GM15510 (cell line): ENCODE measurements around the gene CPA2.

Source experiments
- POLR2A ChIP-seq: IDR thresholded peaks from 3 replicates; pipeline ENCODE4 v1.6.1; 2011; ENCODE audit warnings: borderline replicate concordance; ENCODE audit not compliant: insufficient read length; ENCODE audit errors: extremely low read depth

Gene CPA2

DNA sequence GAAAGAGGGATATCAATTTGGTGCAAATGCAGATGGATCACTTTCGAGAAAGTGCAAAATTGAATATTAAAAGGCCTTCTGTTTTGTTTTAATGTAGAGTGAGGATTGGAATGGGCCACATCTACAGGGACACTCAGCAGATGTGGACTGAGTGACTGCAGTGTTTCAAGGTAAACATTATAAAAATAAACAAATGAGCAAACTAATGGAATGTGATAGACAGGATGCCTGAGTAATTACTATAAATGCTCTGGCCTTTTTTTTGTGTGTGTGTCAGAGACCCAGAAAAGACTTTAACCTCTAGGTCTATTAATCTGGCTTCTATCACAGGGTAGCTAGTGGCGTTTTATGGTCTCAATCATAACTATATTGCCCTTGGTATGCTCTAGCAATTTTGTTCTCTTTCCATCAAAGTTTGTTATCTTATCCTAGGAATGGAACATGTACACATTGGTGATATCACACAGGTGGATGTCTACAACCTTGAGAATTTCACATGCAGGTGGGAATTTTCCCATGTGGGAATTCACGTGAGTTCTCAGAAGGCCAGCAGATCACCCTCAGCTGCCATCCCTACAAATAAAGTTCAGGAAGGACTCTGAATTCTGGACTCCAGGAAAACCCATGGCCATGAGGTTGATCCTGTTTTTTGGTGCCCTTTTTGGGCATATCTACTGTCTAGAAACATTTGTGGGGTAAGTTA, at the start of gene CPA2:
TSS of gene CPA2 (plus strand) at position 606 of the 703 bp plus-strand sequence. CDS start at position 625, 19 bp downstream.
- TF ChIP-seq POLR2A, result no peak

DNA sequence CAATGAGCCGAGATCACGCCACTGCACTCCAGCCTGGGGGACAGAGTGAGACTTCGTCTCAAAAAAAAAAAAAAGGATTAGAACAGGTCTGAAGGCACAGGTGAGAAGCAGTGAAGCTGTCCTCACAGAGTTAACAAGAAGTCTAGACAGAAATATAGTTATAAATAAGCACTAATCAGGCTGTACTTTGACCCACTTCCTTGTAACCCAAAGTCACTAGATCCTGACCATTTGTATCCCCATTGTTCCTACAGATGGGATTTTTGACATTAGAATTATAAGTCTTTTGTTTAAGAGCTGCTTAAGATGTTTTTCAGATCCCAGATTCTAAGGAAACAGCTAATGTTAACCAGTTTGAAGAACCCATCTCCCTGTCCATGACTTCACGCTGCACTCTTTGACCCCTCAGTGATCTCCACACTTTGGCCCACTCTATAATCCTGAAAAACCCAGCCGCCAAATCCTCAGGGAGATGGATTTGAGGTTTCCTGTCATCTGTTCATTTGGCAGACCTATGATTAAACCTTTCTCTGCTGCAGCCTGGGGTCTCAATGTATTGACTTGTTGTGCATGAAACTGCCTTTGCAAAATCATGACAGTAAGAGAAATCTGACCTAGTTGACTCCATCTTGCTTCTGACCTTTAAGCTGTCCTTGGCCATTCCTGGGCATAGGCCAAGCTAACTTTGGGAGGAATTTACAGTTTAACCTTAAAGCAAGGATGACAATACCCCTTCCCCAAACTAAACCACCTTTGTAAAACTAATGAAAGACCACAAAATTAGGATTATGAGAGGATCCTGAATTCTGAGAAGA, 47.6 kb upstream of the CPA2 start:
- TF ChIP-seq POLR2A, result no peak

DNA sequence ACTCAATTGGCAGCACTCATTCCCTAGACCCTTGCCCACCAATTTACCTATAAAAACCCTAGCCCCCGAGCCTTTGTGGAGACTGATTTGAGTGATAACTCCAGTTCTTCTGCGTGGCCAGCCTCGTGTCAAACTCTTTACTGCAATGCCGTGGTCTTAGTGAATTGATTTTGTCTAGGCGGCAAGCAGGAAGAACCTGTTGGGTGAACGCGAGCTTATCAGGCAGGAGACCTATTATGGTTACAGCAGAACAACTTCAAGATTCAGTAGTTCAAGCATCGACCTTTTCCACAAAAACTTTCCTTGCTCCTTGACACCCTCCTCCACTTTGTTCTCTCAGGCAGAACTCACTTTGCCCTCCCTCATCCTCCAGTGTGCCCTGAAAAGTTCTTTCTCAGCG, 46.8 kb upstream of the CPA2 start:
- TF ChIP-seq POLR2A, result no peak

DNA sequence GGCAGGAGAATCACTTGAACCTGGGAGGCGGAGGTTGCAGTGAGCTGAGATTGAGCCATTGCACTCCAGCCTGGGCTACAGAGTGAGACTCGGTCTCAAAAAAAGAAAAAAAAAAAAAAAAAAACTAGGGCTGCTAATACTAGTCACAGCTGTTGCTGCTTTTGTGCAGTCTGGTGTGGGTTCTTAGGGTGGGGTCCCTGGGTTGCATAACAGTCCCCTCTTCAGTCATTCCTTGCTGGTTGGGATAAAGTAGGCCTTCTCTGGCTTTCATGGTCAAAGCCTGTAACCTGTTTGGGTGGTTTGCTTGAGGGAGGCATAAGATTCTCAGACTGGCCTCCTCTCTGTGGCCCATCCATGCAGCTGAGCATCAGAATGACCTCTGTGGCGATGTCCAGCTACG, 44.9 kb upstream of the CPA2 start:
- no peak for TF ChIP-seq POLR2A

DNA sequence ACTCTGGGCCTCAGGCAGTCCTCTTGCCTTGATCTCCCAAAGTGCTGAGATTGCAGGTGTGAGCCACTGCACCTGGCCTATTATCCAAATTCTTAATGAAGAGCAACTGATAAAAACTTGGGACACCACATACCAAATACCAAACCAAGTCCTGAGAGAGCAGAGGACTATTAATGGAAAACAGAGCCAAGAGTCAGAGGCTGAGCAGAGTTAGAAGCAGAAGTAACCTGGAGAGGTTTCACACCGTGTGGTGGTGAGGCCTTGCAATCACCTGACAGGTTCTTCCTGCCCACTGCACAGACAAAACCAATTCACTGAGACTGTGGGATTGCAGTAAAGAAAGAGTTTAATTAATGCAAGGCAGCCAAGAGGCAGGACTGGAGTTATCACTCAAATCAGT, 43.0 kb upstream of the CPA2 start:
- TF ChIP-seq POLR2A, result no peak

DNA sequence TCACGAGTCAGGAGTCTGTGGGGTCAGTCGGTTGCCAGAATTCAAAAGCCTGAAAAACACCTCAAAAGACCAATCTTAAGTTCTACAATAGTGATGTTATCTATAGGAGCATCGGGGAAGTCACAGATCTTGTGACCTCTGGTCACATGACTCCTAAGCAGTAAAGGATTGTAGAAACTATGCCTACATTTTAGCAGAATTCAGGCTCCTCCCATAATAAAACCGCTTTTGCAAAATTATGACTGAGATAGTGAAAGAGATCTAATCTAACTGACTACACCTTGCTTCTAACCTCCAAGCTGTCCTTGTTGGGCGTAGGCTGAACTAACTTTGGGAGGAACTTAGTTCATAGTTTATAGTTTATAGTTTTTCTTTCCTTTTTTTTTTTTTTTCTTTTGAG, 42.5 kb upstream of the CPA2 start:
- TF ChIP-seq POLR2A, result no peak

DNA sequence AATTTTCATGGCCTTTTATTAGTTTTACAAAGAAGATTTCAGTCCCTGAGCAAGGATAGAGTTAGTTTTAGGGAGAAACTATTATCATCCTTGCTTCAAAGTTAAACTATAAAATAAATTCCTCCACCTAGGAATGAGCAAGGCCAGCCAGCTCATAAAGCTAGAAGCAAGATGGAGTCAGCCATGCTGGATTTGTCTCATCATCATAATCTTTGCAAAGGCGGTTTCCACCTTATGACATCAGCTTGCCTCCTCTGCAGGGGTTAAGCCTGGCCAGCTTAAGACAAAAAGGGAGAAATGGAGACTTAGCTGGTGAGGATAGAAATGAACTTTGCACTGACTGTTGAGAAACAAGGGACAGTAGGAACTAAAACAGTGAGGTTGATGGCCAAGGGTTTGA, 40.3 kb upstream of the CPA2 start:
- TF ChIP-seq POLR2A, result no peak

DNA sequence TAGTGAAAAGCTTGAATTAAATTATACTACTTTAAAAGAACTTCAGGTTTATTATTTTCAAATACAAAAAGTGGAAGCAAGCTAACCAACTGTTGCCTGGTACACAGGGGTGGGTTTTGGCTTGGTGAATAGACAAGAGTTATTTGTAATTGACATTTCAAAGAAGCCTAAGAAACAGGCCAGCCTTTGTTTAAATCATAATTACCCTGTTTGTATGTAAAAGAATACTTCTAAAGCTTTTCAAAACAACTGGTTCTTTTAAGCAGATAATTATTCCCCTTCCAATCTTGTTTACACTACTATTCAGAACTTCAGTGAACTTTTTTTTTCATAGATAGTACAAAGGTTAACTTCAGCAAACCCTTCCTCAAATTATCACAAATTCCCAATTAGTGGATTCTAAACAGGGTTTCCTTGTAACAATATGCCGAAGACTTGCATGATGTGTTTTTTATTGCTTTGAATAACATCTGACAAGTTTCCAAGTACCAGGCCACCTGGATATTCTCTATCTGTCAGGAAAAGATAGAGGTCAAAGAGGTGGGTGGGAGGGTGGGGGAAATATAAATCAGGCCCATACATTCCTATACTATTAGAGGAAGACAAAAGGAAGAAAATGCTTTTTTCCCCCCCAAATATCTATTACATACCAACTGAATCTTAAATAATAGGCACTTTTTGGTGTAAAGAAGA, 38.6 kb upstream of the CPA2 start:
- TF ChIP-seq POLR2A, result no peak

DNA sequence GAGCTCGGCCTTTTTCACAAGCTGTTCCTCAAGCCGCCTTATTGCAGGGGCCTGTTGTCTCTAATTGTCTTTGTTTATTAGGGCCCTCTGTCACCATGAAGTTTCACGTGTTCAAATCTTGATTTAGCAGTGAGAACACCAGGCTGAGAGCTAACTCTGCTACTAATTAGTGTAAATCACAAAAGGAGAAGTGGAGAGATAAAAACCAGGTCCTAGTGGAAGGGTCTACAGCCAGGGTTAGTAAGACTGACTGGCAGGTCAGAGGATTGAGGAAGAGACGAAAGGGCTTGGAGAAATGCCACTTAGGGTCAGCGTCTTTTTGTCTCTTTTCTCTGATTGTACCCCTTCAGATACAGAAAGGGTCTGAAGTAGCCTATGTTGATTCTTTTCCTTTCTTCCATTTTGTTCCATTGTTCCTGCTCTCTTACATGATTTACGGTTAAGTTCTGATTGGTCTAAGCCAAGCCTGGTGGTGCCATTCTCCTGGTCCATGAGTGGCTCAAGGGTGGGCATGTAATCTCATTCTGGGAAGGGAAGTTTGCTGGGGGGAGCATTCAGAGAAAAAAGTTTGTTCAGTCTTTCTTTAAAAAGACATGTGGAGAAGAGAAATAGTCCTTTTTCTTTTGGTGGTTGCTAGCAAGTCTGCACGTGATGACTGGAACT, 37.7 kb upstream of the CPA2 start:
- TF ChIP-seq POLR2A, result no peak

DNA sequence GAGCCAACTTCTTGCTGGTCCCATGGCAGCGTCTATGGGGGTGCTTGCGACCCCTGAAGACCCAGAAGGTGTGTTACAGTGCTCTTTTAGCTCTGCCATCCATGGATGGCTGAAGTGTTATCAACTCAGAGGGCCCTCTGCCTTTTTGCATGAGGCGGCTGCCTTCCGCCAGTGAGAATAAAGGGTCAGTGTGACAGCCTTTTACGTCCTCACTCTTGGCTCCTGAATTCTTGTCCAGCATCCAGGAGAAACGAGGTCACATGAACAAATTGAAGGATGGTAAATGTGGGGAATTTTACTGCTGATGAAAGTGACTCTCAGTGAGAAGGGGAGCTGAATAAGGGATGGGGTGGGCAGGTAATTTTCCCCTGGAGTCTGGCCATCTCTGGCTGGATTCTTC, 34.9 kb upstream of the CPA2 start:
- no peak for TF ChIP-seq POLR2A

DNA sequence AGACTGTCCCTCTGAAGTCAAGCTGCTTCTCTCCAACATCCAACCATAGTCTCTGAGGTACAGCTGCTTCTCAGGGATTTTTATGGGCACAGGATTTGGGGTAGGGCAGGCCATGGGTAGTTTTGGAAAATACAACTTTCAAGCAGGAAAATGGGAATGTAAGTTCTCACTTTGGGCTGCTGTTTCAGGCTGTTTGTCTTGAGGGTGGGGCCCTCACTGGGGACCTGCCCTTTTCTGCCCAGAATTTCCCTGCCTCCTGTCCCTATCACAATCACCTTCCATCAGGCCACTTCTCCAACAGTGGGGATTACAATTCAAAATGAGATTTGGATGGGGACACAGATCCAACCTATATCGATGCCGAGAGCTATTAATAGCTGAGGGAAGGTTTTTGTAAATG, 34.5 kb upstream of the CPA2 start:
- TF ChIP-seq POLR2A, result no peak

DNA sequence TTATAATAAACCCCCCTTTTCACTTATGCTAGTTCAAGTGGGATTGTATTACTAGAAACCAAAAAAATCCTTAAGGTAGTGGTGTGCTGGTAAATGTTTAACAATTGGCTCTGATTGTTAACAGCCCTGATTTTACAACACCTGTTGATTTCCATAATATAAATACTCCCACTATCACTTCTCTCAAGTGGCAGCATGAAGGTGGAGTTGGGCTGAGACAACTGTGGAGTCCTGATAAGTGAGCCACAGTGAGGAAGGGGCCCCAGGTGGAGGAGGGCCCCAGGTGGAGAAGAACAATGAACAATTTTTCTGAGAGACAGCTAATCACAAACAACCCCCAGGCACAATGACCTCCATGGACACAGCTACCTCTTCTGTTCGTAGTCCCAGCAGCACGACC, 32.6 kb upstream of the CPA2 start:
- no peak for TF ChIP-seq POLR2A

DNA sequence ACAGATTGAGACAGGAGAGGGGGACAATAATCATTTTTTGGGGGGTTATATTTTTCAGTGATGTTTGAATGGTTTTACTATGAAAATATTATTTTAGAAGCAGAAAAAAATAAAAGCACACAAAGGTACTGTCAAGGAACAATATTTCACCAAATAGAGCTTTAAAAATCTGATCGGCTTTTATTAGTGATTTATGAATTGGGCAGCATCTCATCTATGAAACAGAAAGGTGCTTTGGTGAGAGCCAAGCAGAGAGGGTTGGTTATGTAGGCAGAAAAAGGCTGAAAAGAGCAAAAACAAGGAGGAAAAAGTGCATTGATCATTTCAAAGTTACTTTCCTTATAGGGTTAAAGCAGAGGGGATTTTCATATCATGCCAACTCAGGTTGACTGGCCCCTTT, 26.4 kb upstream of the CPA2 start:
- TF ChIP-seq POLR2A, result no peak

DNA sequence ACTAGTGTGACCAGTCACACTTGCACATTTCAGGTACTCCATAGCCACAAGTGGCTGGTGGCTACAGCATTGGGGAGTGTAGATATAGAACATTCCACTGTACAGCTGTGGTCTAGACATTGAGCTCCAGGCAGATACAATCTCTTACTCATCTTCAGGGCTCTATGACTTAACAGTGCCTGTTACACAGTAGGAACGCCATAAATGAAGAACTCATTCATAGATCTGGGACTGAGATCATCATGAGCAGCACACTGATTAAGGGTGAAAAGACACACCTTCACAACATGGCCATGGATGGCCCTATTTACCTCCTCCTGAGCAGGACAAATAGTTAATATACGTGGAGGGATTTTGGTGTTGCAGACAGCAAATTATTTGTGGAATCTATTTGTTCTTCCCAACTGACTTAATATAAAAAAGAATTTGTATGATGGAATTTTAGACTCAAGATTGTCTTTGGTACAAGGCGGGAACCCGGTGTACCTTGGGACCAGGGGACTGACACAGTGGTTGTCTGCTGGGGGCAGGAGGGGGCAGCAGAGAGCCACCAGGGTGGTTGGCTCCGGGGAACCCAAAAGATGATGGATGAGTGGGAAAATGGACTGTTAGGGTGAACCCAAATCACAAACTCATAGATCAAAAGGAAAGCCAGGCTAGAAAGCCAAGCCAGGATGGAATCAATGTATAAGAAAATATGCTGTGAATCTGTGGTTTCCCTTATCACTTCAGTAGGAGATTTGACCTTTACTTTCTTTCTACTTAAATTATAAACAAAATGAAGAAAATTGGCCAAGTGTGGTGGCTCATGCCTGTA, 24.3 kb upstream of the CPA2 start:
- TF ChIP-seq POLR2A, result no peak
